Mucosa of rectum (tissue), 2 donors: ENCODE results near the gene NBEAL1.
A peak's percentile ranks its signal among the peaks of the same experiment; 100 is the strongest.
"Not testable (repeated sequence)": the region's sequence is repeated elsewhere in the genome, so short reads cannot be mapped to it uniquely, and the experiment has no call there.

Experiments used
- H3K27ac ChIP-seq, 2 donors: one replicate each; pipeline ENCODE4 v1.7.0; 2013; ENCODE audit warnings: inconsistent platforms in 2 of 2, low read depth in 2 of 2, low read length in 2 of 2
- H3K27me3 ChIP-seq, 2 donors: one replicate each; pipeline ENCODE4 v1.7.0; 2013; ENCODE audit warnings: low read length in 2 of 2; ENCODE audit not compliant: control insufficient read depth in 2 of 2, insufficient read depth in 2 of 2
- H3K36me3 ChIP-seq, 2 donors: one replicate each; pipeline ENCODE4 v1.7.0; 2013; ENCODE audit warnings: low read length in 2 of 2; ENCODE audit not compliant: control insufficient read depth in 2 of 2, insufficient read depth in 2 of 2
- H3K4me1 ChIP-seq, 2 donors: one replicate each; pipeline ENCODE4 v1.7.0; 2013; ENCODE audit warnings: low read length in 2 of 2, mild to moderate bottlenecking in 1 of 2; ENCODE audit not compliant: control insufficient read depth in 2 of 2, insufficient read depth in 2 of 2
- H3K4me3 ChIP-seq, 2 donors: one replicate each; pipeline ENCODE4 v1.7.0; 2013; ENCODE audit warnings: low read length in 2 of 2
- H3K9ac ChIP-seq, 2 donors: one replicate each; pipeline ENCODE4 v1.7.0; 2013; ENCODE audit warnings: low read length in 2 of 2, low read depth in 1 of 2, mild to moderate bottlenecking in 1 of 2
- H3K9me3 ChIP-seq, 2 donors: one replicate each; pipeline ENCODE4 v1.7.0; 2013; ENCODE audit warnings: low read length in 2 of 2; ENCODE audit not compliant: control insufficient read depth in 2 of 2
- donor health status: healthy.
- donor health status: Normal muscosa, but diverticular disease.

The NBEAL1 gene

DNA sequence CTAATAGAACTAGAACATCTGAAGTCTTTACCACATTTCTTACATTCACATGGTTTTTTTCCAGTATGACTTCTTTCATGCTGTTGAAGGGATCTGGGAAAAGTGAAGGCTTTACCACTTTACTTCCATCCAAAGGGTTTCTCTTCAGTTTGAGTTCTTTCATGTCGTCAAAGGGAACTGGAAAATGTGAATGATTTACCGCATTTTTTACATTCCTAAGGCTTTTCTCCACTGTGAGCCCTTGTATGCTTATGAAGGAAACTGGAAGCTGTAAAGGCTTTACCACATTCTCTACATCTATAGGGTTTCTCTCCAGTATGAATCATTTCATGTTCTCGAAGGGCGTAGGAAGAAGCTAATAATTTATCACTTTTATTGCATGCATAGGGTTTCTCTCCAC lies 46.7 kb downstream of the NBEAL1 start:
- H3K9me3 ChIP-seq, result no peaks in the 10 kb centered on the region
- H3K4me1 ChIP-seq, result no peaks in the 10 kb centered on the region
- no peak overlapping the region for H3K27ac ChIP-seq
- no peaks in the 10 kb centered on the region for H3K27me3 ChIP-seq
- H3K36me3 ChIP-seq, result peaks cover 38 to 45% of the 10 kb centered on the region in 2 donors
- H3K4me3 ChIP-seq, result no peak overlapping the region
- H3K9ac ChIP-seq, result no peak overlapping the region

DNA sequence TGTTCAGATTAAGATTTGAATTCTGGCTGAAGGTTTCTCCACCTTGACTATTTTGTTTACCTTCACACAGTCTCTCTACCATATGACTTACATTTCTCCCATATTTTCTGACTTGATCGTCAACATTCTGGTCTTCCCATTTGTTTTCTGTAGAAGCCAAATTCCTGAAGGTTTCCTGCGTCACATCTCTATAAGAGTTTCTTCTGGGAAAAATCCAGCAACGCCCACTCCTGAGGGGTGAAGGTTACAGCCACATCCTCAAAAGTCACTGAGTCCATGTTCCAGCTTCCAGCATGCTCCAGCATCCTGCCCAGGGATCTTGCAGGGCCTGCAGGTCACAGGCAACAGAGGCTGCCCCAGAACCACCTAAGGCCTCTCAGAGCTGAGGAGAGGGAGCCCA lies 47.5 kb downstream of the NBEAL1 start:
- Histone ChIP-seq H3K27me3 (no peaks in the 10 kb centered on the region), H3K9ac (no peak overlapping the region), H3K36me3 (peaks cover 35 to 45% of the 10 kb centered on the region in 2 donors), H3K27ac (no peak overlapping the region), H3K4me1 (no peaks in the 10 kb centered on the region), H3K9me3 (no peaks in the 10 kb centered on the region), H3K4me3 (no peak overlapping the region)

DNA sequence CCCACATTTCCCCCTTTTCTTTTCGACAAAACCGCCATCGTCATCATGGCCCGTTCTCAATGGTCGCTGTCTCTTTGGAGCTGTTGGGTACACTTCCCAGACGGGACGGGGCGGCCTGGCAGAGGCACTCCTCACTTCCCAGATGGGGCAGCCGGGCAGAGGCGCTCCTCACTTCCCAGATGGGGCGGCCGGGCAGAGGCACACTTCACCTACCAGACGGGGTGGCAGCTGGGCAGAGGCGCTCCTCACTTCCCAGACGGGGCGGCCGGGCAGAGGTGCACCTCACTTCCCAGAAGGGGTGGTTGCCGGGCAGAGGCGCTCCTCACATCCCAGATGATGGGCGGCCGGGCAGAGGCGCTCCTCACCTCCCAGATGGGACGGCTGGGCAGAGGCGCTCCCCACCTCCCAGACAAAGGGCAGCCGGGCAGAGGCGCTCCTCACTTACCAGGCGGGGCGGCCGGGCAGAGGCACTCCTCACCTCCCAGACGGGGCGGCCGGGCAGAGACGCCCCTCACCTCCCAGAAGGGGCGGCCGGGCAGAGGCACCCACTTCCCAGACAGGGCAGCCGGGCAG lies 51.9 kb downstream of the NBEAL1 start:
- not testable (repeated sequence) for H3K9me3 ChIP-seq, H3K9ac ChIP-seq, H3K4me3 ChIP-seq, H3K4me1 ChIP-seq, H3K27ac ChIP-seq, H3K27me3 ChIP-seq
- H3K36me3 ChIP-seq, result peaks cover 19 to 34% of the 10 kb centered on the region in 2 donors

DNA sequence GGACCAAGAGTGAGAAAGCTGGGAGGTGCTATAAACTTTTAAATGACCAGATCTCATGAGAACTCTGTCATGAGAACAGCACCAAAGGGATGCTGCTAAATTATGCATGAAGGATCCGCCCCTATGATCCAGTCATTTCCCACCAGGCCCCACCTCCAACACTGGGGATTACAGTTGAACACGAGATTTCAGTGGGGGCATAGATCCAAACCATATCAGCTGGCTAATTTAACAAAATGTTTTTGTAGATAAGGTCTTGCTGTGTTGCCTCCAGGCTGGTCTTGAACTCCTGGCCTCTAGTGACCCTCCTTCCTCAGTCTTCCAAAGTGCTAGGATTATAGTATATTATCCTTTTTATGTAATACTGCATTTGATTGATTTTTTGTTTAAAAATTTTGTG lies 56.0 kb downstream of the NBEAL1 start:
- Histone ChIP-seq H3K27ac (peak overlapping the region; percentile 18 to 31), H3K36me3 (peaks cover 6 to 10% of the 10 kb centered on the region in 2 donors), H3K4me1 (peaks cover 0 to 14% of the 10 kb centered on the region in 2 donors), H3K9ac (no peak overlapping the region), H3K9me3 (no peaks in the 10 kb centered on the region), H3K27me3 (no peaks in the 10 kb centered on the region), H3K4me3 (no peak overlapping the region)

DNA sequence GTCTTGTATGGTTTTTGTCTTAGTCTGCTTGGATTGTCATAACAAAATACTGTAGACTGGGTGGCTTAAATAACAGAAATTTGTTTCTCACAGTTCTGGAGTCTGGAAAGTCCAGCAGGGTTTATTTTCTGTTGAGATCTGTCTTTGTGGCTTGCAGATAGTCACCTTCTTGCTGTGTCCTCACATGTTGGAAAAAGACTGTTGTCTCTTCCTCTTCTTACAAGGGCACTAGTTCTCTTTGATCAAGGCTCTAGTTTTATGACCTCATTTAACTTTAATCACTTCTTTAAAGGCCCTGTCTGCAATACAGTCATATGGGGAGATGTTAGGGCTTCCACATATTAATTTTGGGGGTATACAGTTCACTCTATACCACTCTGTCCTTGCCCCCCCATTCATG lies 56.5 kb downstream of the NBEAL1 start:
- Histone ChIP-seq H3K4me3 (no peak overlapping the region), H3K27me3 (no peaks in the 10 kb centered on the region), H3K36me3 (peaks cover 6 to 10% of the 10 kb centered on the region in 2 donors), H3K9me3 (no peaks in the 10 kb centered on the region), H3K9ac (no peak overlapping the region), H3K27ac (peak overlapping the region; percentile 18 to 31), H3K4me1 (peaks cover 0 to 14% of the 10 kb centered on the region in 2 donors)

DNA sequence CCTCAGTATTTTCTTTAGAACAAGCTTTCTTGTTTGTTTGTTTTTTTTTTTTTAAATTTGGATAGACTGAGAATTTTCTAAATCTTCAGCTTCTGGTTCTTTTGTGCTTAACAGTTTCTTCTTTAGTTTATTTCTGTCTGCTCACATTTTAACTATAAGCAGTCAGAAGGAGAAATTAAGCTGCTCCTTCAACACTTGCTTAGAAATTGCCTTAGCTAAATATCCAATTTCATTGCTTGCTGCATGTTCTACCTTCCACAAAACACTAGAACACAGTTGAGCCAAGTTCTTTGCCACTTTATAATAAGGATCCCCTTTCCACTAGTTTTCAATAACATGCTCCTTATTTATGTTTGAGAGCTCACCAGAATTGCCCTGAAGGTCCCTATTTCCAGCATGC lies 57.7 kb downstream of the NBEAL1 start:
- H3K9me3 ChIP-seq, result no peaks in the 10 kb centered on the region
- peaks cover 0 to 14% of the 10 kb centered on the region in 2 donors for H3K4me1 ChIP-seq
- H3K27me3 ChIP-seq, result no peaks in the 10 kb centered on the region
- no peak overlapping the region for H3K9ac ChIP-seq
- H3K36me3 ChIP-seq, result peaks cover 6 to 10% of the 10 kb centered on the region in 2 donors
- no peak overlapping the region for H3K4me3 ChIP-seq
- peak overlapping the region; percentile 29 to 41 for H3K27ac ChIP-seq

DNA sequence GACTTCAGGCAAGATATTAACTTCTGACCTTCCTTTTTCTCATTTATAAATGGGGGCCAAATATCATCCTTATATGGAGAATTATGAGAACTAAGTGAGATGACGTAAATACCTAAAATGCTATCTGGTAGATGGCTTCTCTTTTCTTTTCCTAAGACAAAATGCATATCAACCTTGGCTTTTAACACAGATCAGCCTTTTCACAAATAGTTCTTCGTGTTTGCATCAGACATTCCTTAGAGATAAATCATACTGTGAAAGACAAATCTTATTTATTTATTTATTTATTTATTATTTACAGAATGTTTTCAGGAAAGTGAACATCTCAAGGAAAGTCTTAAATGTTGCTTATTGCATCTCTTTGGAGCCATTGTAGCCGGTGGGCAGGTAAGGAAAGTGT lies 62.8 kb downstream of the NBEAL1 start:
- no peaks in the 10 kb centered on the region for H3K9me3 ChIP-seq
- no peaks in the 10 kb centered on the region for H3K27me3 ChIP-seq
- H3K9ac ChIP-seq, result no peak overlapping the region
- H3K4me3 ChIP-seq, result no peak overlapping the region
- H3K36me3 ChIP-seq, result peaks cover 6 to 12% of the 10 kb centered on the region in 2 donors
- H3K27ac ChIP-seq, result no peak overlapping the region
- H3K4me1 ChIP-seq, result no peaks in the 10 kb centered on the region

DNA sequence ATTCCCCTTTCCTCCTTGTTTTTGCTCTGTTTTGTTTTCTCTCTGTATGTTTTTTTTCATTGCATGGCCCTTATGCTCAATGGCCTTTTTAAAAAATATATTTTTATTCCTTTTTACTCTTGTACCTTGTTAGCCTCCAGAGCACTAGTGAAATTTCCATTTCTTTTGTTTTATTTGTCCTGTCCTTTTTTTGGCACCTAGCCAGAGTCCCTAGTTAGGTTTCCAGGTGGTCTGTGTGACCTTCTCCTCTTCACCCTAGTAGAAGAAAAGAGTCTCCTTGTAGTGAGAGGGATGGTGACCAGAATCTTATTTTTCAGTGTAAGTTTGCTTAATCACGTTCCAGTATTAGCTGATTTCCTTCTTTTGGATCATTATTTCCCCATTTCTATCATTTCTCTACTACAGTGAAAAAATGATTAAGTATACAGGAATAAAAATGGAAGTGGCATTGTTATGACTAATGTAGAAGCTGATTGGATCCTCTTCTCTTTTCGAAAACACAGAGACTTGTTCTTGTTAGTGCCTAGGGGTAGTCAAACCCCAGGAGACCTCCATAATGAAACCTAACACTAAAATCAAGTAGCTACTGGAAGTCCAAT lies 65.9 kb downstream of the NBEAL1 start:
- no peaks in the 10 kb centered on the region for H3K27me3 ChIP-seq
- no peak overlapping the region for H3K9ac ChIP-seq
- H3K4me3 ChIP-seq, result no peak overlapping the region
- H3K36me3 ChIP-seq, result peaks cover 14 to 21% of the 10 kb centered on the region in 2 donors
- no peak overlapping the region for H3K27ac ChIP-seq
- H3K4me1 ChIP-seq, result no peaks in the 10 kb centered on the region
- no peaks in the 10 kb centered on the region for H3K9me3 ChIP-seq

DNA sequence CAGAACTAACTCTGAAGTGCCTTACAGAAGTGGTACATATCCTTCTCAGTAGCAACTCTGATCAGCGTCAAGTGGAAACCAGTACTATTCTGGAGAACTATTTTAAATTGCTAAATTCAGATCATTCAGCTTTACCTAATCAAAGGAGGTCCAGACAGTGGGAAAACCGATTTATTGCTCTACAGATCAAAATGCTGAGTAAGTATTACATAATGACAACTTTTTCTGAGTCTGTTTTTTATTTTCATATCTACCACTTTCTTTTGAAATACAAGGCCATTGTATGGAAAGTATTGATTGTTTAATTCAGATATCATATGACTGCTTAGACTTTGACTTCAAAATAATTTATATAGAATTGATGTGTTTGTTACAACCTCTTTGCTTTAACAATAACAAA lies 68.7 kb downstream of the NBEAL1 start:
- Histone ChIP-seq H3K36me3 (peaks cover 17 to 29% of the 10 kb centered on the region in 2 donors), H3K27ac (no peak overlapping the region)

DNA sequence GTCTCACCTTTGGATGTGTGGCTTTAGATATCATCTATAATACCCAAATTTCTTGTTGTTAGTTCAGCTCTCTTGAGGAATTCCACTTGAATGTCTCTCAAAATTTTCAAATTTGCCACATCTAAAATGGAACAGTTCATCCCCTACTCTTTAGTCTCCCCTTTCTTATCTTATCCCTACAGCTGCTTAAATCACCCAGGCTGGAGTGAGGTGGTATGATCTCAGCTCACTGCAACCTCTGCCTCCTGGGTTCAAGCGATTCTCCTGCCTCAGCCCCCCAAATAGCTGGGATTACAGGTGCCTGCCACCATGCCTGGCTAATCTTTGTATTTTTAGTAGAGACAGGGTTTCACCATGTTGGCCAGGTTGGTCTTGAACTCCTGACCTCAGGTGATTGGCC lies 71.7 kb downstream of the NBEAL1 start:
- not testable (repeated sequence) for H3K27ac ChIP-seq, H3K9ac ChIP-seq, H3K9me3 ChIP-seq, H3K27me3 ChIP-seq, H3K4me3 ChIP-seq, H3K4me1 ChIP-seq
- H3K36me3 ChIP-seq, result peaks cover 11 to 26% of the 10 kb centered on the region in 2 donors

More for the DNA sequence above, 68.7 kb downstream of the NBEAL1 start:
- Histone ChIP-seq H3K9ac (no peak overlapping the region), H3K4me1 (no peaks in the 10 kb centered on the region), H3K4me3 (no peak overlapping the region), H3K9me3 (no peaks in the 10 kb centered on the region), H3K27me3 (no peaks in the 10 kb centered on the region)
